Middle frontal gyrus (tissue), 1 donor: Measurements from ENCODE around the gene ZKSCAN4.

ENCODE experiments used
- DNase-seq: peaks from one replicate; pipeline ENCODE4 v3.0.0-alpha.2; 2015; ENCODE audit warnings: low spot score; ENCODE audit errors: extremely low spot score

ZKSCAN4 gene

GRCh38 chr6:28252009-28252975, at the start of gene ZKSCAN4:
TSS of gene ZKSCAN4 (minus strand) at chr6:28252269. CDS start at chr6:28251980, 289 bp downstream.
- DNase-seq, result peak; percentile 66

- DNase-seq, result no peak
Observed at GRCh38 chr6:28296520-28297060, 44.5 kb upstream of the ZKSCAN4 start.

DNA sequence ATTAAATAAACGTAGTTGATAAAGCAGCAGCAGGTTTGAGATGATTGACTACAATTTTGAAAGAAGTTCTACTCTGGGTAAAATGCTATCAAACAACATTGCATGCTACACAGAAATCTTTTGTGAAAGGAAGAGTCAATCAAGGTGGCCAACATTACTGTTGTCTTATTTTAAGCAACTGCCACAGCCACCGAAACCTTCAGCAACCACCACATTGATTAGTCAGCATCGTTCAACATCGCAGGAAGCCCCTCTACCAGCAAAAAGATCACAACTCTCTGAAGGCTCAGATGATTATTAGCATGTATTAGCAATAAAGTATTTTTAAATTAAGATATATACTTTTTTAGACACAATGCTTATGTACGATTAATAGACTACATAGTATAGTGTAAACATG, 43.3 kb upstream of the ZKSCAN4 start:
- DNase-seq, result no peak

DNA sequence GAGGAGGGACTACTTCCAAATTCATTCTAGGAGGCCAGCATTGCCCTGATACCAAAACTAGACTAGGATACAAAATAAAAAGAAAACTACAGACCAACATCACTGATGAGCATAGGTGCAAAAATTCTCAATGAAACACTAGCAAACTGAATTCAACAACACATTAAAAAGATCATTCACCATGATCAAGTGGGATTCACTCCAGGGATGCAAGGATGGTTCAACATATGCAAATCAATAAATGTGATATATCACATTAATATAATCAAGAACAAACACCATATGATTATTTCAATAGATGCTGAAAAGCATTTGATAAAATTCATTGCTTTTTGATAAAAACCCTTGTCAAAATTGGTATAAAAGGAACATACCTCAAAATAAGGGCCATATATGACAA, 39.5 kb upstream of the ZKSCAN4 start:
- no peak for DNase-seq

GRCh38 chr6:28282926-28283325, 30.9 kb upstream of the ZKSCAN4 start:
- no peak for DNase-seq

DNA sequence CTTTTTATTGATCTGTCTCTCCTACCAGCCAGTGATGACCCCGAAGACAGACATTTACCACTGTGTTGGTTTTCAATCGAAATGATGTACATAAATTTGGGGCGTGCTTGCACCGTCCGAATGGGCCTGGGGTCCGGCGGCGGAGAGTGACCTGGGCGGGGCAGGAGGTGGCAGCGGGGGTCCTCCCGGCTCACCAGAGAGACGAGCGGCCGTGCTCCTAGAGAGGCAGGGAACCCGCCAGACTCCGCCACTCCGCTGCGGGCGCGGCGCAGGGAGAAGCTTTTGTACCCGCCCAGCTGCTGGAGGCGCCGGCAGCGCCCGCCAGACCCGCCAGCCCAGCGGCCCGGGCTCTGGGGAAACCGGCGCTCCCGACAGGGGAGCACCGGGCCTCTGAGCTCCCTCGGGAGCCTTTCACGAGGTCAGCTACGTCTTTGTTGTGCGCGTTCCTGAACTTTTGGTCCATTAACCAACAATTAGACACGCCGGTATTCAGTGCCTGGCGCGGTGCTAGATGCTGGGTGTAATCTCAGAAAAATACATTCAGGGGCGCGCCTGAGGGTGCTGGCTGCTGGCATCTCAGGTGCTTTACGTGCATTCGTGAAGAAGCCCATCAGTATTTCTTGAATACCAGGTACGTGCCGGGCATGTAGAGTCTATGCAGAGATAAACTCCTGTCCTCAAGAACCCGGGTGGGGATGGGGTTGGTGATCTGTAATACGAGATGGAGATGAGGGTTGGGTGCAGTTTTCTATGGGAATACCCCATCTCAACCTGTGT, 29.4 kb upstream of the ZKSCAN4 start, which contains the start of gene PGBD1:
PGBD1 (plus strand) TSS at position 285 of the 777 bp plus-strand sequence. CDS start 2,242 bp downstream, outside the sequence.
- DNase-seq, result peak; percentile 44

DNA sequence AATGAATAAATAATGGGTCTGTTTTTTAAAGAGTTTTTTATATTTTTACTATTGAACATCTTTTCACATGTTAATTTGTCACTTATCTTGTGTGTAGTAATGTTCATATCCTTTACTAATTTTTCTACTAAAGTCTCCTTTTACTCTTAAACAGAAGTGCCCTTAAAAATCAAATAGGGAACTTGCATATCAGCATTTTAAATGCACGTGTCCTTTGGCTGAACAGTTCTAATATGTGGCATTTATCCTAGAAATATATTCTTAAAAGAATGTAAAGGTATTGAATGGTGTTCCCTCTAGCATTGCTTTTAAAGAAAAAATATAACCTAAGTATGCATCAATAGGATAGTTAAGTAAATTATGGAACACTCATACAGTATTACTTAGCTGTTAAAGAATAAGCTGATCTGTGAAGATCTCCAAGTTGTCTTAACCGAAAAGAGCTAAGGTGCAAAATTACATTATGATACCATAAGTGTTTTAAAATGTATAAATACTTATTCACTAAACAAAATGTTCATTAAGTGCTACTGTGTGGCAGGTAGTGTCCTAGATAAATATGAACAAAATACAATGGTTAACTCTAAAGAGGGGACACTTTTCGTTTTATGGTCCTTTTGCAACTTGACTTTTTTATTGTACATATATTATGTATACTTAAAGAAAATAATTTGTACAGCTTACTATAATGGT, 28.7 kb upstream of the ZKSCAN4 start:
- no peak for DNase-seq

- DNase-seq, result no peak
Observed at GRCh38 chr6:28277746-28278145, 25.7 kb upstream of the ZKSCAN4 start.

DNA sequence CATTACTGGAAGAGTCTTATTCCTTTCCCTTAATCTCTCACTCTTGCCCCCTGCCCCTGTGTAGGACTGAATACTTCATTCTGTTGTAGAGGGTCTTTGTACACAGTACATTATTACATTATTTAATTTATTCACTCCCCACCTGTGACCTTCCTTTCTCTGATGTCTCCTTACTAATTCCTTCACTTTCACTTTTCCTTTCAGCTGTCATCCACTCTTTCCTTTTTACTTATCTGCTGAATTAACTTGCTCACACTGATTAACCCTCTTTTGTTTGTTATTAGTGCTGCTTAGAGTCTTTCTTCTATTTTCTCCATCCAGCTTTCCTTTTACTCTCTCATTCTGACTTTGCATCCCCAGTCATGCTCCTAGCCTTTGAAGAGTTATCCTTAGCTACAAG, 22.8 kb upstream of the ZKSCAN4 start:
- no peak for DNase-seq

DNA sequence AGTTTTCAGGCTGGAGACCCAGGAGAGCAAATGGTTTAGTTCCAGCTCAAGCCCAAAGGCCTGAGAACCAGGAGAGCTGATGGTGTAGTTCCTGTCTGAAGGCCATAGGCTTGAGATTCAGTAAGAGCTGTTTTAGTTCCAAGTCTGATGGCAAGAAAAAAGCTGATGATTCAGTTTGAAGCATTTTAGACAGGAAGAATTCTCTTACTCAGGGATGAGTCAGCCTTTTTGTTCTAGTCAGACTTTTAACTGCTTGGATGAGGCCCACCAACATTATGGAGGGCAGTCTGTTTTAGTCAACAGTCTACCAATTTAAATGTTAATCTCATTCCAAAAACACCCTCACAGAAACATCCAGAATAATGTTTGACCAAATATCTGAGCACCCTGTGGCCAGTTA, 17.4 kb upstream of the ZKSCAN4 start:
- DNase-seq, result no peak

GRCh38 chr6:28267695-28268059, 15.6 kb upstream of the ZKSCAN4 start:
- no peak for DNase-seq

GRCh38 chr6:28266962-28267694, 15.1 kb upstream of the ZKSCAN4 start, which contains the start of gene ZSCAN26:
TSS of gene ZSCAN26 (plus strand) at chr6:28267143. CDS start at chr6:28271920, 4,777 bp downstream.
- DNase-seq, result peak; percentile 81

DNA sequence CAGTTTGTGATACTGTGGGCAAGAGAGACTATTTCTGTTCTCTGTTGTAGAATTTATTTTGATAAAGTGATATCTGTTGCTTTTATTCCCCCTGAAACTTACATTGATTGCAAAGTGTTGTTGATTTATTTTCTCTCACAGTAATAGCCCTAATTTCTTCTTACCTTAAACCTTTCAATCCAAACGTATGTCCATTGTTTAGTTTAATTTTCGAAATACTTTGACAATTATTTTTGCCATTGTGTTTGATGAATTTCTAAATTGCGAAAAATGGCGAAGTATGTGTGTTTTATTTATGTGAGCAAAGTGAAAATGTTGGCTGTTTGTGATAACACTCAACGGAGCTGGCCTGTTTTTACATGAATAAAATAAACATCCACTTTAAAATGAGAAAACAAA, 14.5 kb upstream of the ZKSCAN4 start:
- no peak for DNase-seq

- DNase-seq, result no peak
Observed at GRCh38 chr6:28264834-28265401, 12.8 kb upstream of the ZKSCAN4 start.

DNA sequence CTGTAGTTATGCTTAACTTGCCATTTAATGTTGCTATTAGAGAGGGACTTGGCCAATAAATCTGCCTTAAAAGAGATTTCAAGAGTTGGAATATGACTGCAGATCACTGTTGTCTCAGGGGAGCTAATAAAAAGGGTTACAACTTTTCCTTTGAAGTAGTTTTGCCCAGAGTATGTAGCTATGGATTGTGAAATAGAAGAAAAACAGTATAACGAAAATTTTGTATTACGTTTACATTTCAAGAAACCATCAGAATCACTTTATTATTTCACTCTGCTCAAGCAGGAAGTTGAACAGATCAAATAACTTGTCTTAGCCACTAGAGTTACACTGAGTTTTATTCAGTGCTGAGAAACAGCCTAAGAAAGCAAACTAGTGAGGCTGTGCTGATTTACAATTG, 11.9 kb upstream of the ZKSCAN4 start:
- DNase-seq, result no peak

DNA sequence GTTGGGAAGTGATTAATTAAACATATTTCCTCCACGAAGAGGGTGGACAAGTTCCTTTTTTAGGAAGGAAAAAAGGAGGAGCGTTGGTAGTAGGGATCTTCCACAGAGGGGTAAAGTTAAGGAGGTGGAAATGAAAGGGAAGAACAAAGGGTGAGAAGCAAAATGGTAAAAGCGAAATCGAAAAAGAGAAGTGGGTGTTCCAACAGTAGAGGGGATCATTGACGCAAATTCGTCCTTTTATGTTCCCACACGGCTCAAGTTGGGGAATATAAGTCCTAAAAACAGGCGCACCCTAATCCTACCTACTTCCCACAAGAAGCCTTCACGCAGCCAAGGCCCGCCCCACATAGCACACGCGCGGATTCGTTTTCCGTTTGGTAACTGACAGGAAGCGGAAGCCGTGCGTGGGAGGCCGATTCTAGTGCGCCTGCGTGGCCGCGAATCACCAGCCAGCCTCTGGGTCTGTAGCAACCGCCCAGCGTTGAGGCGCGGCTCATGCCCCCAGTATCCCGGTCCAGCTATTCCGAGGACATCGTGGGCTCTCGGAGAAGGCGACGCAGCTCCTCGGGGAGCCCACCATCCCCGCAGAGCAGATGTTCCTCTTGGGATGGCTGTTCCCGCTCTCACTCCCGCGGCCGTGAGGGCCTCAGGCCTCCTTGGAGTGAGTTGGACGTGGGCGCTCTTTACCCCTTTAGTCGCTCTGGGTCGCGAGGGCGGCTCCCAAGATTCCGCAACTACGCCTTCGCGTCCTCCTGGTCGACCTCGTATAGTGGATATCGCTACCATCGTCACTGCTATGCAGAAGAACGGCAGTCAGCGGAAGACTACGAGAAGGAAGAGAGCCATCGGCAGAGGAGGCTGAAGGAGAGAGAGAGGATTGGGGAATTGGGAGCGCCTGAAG, 7.1 kb upstream of the ZKSCAN4 start, which contains the start of gene NKAPL:
NKAPL (plus strand) TSS at position 421 of the 901 bp plus-strand sequence; CDS start at position 496, 75 bp downstream.
- no peak for DNase-seq

- no peak for DNase-seq
Observed at GRCh38 chr6:28257042-28257441, 5.0 kb upstream of the ZKSCAN4 start.

DNA sequence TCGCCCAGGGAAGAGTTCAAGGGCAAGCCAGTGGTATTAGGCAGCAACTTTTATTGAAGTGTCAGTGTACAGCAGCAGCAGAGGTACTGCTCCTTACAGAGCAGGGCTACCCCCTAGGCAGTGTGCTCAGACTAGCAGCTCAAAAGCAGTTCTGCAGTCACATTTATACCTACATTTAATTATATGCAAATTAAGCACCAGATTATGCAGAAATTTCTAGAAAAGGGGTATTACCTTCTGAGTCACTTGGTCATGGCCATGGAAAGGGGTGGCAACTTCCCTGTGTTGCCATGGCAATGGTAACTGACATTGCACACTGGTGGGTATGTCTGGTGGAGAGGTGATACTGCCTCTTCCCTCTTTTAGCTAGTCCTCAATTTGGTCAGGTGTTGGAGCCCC, 2.1 kb upstream of the ZKSCAN4 start:
- DNase-seq, result no peak

GRCh38 chr6:28251661-28252008, 434 bp downstream of the ZKSCAN4 start:
- no peak for DNase-seq
